ENCODE measurements around the gene ZNF599. TPM values are rescaled to one million over a fixed set of nuclear protein-coding genes. Genes with fewer than 3 reads are reported as not detected.

The ZNF599 gene
- total RNA-seq, 1 experiment from 2014 or later: 2.2 TPM

DNA sequence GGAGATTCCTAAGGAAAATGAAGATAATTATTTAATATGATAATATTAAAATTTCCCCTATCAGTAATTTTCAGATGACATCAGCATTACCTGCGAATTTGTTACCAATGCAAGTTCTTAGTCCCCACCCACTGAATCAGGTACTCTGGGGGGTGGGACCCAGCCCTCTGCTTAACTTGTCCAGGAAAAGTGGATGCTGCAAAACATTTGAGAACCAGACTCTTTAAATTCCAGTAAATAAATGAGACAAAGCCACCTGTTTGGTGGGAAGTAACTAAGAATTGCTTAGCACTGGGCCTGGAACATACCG, 495 bp upstream of the ZNF599 start:
- no peaks in the 10 kb centered on the region for H3K9me2 ChIP-seq (ENCODE audit: insufficient read depth)
- peaks cover 7 to 8% of the 10 kb centered on the region in 2 experiments; a peak in 2 of 4 replicates for H3K9me3 ChIP-seq (ENCODE audit: control insufficient read depth in 1 of 2, insufficient read depth in 1 of 2, low read depth in 1 of 2, low read length in 2 of 2)
- DNase-seq (ENCODE audit: low read depth, low spot score) (no peak), ATAC-seq (no peak)
- peak overlapping the region; percentile 86 for H3K4me2 ChIP-seq (ENCODE audit: low read length)
- no peak overlapping the region for H3K27ac ChIP-seq (ENCODE audit: low read depth, low read length)
- no peak overlapping the region for H3K9ac ChIP-seq (ENCODE audit: low read length)
- peak overlapping the region; percentile 86 for H2AFZ ChIP-seq (ENCODE audit: low read depth, low read length, poor library complexity, severe bottlenecking)
- H3K4me3 ChIP-seq (replicated peaks in 1 of 2; ENCODE audit: low read depth in 1 of 2, low read length in 2 of 2): peak overlapping the region; percentile 66
- ChIA-PET CTCF (no interaction called here), POLR2A (no interaction called here), RAD21 (ENCODE audit: low non-redundant PET in 1 of 2, low total read pairs in 2 of 2, uncharacterized antibody in 2 of 2, unreplicated experiment in 2 of 2) (no interaction called here)
- no peaks in the 10 kb centered on the region for H3K27me3 ChIP-seq (ENCODE audit: insufficient read depth, low read length)
- H3K4me1 ChIP-seq (ENCODE audit: control insufficient read depth in 1 of 2, insufficient read depth in 2 of 2, low read length in 2 of 2): peaks cover 0 to 10% of the 10 kb centered on the region in 2 experiments; a peak in 1 of 4 replicates
- no peaks in the 10 kb centered on the region for H4K20me1 ChIP-seq (ENCODE audit: insufficient read depth)
- intact Hi-C loops (cut with micrococcal nuclease): no loop called here
- H3K79me2 ChIP-seq (ENCODE audit: insufficient read depth, low read length): no peaks in the 10 kb centered on the region
- no peak for TF ChIP-seq RAD21 (IDR thresholded peaks at IDR 0.05; ENCODE audit: low read depth)
- TF ChIP-seq MAX (IDR thresholded peaks at IDR 0.05): no peak
- no peak for TF ChIP-seq EGR1 (IDR thresholded peaks at IDR 0.05; ENCODE audit: low read depth)
- TF ChIP-seq POLR2AphosphoS5 (IDR thresholded peaks at IDR 0.05; ENCODE audit: low read depth, low read length): no peak
- TF ChIP-seq TCF7L2 (IDR thresholded peaks at IDR 0.05; ENCODE audit: borderline replicate concordance, extremely low read depth, insufficient read depth, insufficient read length): no peak
- TF ChIP-seq FOSL1 (IDR thresholded peaks at IDR 0.05; ENCODE audit: low read depth): no peak
- no peak for TF ChIP-seq EZH2 (IDR thresholded peaks at IDR 0.05)
- TF ChIP-seq ZFX (IDR thresholded peaks at IDR 0.05): no peak
- TF ChIP-seq CEBPB (IDR thresholded peaks at IDR 0.05; ENCODE audit: low read depth): no peak
- no peak for TF ChIP-seq YY1 (IDR thresholded peaks at IDR 0.05; ENCODE audit: extremely low read depth, insufficient replicate concordance, low read depth, low read length)
- no peak for TF ChIP-seq JUND (IDR thresholded peaks at IDR 0.05)
- TF ChIP-seq SP1 (IDR thresholded peaks at IDR 0.05; ENCODE audit: low read depth): no peak
- TF ChIP-seq, protein P1, sequence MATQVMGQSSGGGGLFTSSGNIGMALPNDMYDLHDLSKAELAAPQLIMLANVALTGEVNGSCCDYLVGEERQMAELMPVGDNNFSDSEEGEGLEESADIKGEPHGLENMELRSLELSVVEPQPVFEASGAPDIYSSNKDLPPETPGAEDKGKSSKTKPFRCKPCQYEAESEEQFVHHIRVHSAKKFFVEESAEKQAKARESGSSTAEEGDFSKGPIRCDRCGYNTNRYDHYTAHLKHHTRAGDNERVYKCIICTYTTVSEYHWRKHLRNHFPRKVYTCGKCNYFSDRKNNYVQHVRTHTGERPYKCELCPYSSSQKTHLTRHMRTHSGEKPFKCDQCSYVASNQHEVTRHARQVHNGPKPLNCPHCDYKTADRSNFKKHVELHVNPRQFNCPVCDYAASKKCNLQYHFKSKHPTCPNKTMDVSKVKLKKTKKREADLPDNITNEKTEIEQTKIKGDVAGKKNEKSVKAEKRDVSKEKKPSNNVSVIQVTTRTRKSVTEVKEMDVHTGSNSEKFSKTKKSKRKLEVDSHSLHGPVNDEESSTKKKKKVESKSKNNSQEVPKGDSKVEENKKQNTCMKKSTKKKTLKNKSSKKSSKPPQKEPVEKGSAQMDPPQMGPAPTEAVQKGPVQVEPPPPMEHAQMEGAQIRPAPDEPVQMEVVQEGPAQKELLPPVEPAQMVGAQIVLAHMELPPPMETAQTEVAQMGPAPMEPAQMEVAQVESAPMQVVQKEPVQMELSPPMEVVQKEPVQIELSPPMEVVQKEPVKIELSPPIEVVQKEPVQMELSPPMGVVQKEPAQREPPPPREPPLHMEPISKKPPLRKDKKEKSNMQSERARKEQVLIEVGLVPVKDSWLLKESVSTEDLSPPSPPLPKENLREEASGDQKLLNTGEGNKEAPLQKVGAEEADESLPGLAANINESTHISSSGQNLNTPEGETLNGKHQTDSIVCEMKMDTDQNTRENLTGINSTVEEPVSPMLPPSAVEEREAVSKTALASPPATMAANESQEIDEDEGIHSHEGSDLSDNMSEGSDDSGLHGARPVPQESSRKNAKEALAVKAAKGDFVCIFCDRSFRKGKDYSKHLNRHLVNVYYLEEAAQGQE (IDR thresholded peaks at IDR 0.05; ENCODE audit: low read depth): no peak
- no peak for TF ChIP-seq SIN3A (IDR thresholded peaks at IDR 0.05; ENCODE audit: low read depth)
- BruUV-seq (replicated peaks): no TSS peak
- no peaks in the 10 kb centered on the region for H3K36me3 ChIP-seq (ENCODE audit: control insufficient read depth in 1 of 2, insufficient read depth in 2 of 2, low read length in 2 of 2)
